ENCODE data around the gene TMEM184A.

TMEM184A gene

DNA sequence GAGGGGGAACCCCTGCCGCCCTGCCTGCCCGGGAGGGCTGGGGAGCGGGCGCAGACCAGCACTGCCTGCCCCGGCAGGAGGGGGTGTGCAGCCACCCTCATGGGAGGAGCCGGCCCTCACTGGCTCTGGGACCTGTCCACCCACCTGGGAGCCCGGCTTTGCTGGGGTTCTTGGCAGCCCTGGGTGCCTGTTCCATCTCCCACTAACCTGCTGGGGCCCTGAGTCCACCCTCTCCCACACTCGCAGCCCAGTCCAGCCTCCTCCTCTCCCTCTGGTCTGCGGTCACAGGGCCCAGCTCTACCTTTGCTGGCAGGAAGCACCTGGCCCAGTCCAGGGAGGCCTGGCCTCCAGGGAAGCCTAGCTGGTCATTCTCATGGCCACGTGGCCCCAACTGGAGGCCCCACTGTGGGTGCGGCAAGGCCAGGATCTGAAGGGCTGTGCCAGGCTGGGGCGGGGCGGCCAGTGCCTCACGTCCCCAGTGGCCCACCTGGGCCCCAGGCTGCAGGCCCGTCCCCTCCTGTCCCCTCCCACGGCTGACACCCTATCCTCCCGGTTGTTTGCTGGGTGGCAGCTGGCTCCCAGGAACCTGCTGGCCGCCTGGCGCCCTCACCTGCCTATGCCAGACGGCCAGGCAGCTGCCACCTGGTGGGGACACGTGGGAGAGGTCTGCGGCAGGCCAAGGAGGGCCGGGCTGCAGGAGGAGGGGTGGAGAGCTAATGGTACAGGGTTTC lies at the start of gene TMEM184A:
TSS of gene TMEM184A (minus strand) at position 393 of the 731 bp plus-strand sequence. CDS start 721 bp downstream, outside the sequence.
- no peak for DNase-seq

DNA sequence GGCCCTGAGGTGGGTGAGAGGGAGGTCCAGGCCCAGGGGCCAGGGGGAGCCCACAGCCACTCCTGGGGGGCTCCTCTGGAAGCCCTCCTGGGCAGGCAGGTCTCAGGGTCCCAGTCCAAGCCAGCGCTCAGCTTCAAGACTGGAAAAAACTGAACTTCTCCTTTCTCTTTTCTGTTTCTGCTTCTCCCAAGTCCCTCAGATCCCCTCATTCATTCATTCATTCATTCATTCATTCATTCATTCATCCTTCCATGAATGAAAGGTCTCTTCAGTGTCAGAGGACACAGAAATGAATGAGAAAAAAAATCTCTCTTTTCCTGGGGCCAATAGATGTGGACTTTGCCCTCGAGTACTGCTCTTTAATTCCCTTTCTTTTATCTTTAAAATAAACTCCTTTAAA lies 48.4 kb upstream of the TMEM184A start:
- DNase-seq: no peak

DNA sequence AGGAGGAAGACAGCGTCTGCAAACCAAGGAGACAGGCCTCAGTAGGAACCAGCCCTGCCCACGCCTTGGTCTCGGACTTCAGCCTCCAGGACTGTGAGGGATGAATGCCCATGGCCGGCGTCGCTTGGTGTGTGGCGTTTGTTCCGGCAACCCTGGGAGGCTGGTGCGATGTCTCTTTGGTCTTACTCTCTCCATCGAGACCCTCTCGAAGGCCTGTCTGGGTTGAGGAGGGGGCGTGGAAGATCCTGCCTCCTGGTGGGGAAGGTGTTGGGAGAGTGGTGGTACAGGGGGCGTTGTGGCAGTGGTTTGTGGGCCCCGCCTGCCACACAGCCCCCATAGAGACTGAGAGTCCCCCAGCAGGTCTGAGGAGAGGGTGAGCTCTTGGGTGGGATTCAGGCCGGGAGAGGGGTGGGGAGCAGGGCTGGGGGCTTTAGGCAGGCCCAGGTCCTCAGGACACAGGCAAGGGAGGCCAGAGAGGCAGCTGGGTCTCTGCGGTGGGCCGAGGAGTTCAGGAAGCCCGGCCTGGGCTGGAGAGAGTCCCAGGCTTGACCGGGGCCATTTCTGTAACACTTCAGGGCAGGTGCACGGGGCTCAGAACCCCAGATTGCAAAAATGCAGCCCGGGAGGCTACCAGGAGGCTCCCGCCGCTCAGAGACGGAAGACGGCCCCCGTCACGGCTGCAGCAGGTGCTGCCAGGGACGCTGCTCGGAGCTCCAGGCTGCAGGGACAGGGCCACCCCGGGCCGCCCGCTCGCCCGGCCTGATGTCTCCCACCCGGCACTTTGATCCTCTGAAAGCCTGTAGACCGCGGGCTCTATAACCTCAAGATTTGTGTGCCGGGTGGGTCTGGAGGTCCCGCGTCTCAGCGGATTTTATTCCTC lies 47.6 kb upstream of the TMEM184A start:
- no peak for DNase-seq

DNA sequence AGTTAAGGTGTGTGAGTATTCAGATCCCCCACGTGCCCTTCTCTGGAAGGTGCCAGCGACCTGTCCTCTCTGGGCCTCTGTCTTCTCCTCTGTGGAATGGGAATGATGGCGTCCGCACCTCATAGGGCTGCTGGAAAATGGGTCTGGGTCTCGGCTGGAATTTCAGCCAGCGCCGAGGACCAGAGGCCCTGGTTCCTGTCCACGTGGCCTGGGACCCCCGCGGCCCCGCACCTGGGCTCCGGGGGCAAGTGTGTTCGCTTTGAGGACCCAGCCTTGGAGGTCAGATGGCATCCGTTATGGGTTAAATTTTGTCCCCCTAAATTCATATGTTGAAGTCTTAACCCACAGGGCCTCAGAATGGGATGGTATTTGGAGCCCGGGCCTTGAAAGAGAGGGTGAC lies 46.4 kb upstream of the TMEM184A start:
- DNase-seq: no peak

DNA sequence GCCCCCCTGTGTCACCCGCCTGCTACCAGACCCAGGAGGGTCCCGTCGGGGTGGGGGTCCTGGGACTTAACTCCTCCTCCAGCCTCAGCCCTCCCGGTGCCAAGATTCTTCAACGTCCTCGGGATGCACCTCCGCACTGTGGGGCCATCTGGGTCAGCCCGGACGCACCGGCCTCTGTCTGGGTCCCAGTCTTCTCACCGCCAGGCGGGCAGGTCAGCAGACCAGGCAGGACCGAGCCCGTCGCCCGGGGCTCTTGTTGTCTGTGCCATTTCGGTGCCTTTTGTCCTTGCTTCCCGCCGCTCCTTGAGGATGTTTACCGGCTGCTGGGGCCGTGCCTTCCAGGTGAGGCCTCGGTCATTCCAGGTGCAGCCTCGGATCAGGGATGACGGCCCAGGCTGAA lies 46.0 kb upstream of the TMEM184A start:
- DNase-seq: no peak

DNA sequence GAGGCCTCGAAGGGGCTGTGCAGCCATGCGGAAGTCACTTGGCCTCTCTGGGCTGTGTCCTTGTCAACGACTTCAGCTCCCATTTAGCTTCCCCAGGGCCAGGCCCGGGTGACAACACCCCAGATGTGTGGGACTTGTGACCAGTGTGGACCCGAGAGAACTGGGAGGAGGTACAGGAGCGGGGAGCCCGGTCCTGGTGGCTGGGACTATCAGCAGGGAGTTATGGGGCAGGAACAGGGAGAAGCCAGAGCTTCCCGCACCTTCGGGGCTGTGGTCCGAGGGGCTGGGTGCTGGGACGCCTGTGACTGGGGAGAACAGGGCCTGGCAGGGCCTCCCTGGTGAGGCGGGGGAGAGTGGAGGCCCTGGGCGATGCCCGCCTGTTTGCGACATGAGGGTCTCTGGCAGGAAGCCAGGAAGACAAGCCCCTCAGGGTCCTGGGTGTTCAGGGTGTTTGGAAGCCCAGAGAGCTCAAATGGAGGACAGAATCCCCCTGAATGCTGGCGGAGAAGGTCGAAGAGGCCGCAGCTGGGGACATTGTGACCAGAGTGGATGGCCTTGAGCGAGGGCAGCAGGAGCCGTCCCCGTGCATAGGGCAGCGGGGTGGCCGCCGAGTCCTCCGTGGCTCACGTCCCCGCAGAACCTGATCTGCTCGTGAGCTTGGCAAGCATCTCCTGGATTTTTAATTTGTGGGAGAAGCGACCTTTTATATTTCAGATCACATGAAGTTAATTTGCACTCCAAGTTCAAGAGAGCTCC lies 43.8 kb upstream of the TMEM184A start:
- DNase-seq: no peak

DNA sequence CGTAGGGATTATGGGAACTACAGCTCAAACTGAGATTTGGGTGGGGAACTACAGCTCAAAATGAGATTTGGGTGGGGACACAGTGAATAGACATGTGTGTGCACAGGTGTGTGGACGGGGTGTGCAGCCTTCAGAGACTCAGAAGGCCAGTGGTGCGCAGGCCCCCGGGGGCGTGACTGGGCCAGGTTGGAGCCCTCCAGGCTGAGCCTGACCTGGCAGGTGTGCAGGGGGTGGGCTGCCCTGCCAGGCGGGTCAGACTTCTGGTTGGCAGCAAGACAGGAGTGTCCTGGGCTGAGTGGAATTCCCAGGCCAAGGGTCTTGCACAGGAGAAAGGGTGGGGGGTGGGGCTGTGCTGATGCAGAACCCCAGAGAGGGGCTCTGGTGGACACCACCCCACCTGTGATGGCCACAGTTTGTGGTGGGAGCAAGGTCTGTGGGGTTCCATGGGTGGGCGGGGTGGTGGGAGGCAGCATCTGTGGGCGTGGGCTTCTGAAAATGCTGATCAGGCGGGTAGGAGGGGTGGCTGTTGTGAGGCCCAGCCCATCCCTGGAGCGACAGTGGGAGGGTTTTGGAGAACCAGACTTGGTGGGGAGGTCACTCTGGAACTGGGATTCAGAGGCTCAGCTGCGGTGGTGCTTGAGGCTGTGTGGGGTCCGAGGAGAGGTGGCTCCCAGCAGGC lies 43.1 kb upstream of the TMEM184A start:
- no peak for DNase-seq

DNA sequence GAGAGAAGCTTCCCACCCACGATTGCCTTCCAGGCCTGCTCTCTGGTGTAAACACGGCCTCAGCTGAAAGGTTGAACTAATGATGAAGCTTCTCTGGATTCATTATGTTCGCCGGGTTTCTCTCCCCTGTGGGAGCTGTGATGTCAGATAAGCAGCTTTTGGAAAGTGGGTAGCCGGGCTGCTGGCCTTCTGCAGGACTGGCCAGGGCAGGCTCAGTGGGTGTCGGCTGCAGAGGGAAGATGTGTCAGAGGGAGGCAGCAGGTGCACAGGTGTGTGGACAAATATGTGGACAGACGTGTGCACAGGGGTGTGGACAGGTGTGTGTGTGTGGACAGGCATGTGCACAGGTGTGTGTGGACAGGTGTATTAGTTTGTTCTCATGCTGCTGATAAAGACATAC lies 42.3 kb upstream of the TMEM184A start:
- DNase-seq: no peak

DNA sequence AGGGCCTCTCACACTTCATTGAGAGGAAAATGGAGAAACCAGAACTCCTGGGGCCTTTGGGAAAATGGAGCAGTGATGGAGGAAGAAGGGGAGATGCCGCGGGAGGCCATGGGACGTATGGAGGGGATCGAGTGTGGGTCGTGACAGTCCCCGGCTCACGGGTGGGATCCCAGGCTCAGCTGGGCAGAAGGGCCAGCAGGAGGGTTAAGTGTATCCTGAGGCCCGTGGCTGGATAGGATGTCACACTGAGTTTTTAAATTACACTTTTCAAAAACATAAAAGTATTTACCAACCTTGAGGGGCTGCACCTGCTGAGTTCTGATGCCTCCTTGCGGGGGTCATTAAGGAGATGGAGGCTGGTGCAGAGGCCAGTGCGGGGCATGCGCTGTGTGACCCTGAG lies 41.8 kb upstream of the TMEM184A start:
- no peak for DNase-seq

DNA sequence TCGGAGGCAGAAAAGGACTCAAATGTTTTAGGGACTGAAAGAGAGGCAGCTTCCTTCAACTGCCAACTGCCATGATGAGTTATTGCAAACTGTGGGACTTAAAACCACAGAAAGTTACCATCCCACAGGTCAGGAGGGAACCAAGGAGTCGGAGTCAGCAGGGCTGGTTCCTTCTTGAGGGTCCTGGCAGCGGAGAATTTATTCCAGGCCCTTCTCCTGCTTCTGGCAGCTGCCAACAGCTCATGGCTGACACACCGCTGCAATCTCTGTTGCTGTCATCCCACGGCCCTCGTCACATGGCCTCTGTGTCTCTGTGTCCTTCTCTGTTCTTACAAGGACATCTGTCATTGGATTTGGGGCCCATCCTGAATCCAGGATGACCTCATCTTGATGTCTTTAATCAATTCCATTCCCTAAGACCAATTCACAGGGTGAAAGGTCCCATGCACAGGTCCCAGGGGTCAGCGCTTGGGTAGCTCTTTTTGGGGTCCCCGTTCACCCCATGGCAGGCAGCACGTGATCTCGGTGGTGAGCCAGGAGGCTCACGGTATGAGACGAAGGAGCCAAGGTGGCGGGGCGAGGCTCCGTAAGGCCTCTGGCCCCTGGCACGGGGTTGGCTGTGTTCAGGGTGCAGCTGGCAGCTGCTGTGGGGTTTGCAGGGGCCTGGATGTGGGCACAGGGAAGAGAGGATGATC lies 41.2 kb upstream of the TMEM184A start:
- no peak for DNase-seq

DNA sequence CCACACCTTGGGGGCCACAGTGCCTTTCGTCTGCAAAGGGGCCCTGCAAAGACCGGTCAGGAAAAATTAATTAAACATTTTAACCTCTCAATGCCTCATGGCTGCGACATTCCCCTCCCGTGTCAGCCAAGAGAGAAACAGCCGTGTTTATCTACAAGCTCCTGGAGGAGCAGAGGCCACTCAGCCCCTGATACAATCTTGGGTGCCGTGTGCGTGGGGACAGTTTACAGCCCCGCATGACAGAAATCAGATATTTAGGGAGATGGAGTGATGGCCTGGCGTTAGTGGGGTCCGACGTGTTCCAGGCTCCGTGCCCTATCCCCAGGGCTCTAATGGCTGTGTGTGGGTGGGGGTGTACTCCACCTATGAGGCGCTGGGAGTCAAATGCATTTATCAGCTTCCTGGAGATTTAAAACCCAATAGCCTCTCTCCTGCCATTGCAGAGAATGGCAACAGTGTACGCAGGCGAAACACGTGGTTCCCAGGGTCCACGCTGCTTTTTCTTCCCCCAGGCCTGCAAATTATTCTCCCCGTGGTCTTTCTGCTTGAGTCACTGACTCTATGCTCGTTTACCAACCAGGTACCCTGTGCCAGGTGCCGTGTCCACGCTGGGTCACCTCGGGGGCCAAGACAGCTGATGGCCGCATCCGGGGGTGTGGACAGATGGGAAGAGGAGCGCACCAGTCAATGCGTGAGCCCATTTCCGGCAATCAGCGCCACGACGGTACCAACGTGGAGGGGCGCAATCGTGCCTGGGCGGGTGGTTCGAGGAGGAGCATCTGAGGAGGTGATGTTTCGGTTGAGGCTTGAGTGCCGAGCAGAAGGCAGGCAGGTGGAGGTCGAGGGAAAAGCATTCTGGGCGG lies 40.4 kb upstream of the TMEM184A start:
- DNase-seq: no peak

DNA sequence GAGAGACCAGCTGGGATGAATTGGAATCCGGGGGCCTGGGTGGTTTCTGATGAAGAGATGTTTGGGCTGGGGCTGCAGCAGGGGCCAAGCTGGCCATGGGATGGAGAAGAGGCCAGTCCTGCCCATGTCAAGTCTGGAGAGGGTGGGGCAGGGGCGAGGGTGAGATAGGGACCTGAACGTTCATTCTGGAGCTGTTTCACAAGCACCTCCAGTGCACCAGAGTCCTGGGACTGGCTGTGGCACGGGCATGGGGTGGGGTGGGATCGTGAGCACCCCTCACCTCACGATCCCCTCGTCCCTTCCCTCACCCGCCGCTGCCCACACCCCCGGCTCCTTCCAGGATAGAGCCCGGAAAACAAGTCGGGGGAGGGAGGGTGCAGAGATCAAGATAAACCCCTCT lies 39.6 kb upstream of the TMEM184A start:
- no peak for DNase-seq

DNA sequence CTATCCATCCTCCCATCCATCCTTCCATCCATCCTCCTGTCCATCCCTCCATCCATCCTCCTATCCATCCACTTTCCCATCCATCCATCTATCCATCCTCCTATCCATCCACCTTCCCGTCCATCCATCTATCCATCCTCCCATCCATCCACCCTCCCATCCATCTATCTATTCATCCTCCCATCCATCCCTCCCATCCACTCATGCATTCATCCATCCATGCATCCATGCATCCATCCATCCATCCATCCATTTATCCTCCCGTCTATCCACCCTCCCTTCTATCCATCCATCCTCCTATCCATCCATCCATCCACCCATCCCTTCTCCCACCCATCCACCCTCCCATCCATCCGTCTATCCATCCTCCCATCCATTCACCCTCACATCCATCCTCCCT lies 39.0 kb upstream of the TMEM184A start:
- no peak for DNase-seq

DNA sequence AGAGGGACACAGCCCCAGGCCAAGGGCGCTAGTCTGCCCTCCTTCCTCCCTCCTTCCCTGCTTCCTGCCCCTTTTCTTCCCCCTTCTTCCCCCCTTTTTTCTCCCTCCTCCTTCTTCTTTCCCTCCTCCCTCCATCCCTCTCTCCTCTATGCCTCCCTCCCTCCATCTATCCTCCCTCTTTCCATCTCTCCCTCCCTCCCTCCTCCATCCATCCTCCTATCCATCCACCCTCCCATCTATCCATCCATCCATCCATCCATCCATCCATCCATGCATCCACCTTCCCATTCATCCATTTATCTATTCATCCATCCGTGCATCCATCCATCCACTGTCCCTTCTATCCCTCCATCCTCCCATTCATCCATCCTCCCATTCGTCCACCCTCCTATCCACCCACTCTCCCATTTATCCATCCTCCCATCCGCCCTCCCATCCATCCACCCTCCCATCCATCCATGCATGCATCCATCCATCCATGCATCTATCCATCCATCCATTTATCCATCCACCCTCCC lies 38.0 kb upstream of the TMEM184A start:
- no peak for DNase-seq

DNA sequence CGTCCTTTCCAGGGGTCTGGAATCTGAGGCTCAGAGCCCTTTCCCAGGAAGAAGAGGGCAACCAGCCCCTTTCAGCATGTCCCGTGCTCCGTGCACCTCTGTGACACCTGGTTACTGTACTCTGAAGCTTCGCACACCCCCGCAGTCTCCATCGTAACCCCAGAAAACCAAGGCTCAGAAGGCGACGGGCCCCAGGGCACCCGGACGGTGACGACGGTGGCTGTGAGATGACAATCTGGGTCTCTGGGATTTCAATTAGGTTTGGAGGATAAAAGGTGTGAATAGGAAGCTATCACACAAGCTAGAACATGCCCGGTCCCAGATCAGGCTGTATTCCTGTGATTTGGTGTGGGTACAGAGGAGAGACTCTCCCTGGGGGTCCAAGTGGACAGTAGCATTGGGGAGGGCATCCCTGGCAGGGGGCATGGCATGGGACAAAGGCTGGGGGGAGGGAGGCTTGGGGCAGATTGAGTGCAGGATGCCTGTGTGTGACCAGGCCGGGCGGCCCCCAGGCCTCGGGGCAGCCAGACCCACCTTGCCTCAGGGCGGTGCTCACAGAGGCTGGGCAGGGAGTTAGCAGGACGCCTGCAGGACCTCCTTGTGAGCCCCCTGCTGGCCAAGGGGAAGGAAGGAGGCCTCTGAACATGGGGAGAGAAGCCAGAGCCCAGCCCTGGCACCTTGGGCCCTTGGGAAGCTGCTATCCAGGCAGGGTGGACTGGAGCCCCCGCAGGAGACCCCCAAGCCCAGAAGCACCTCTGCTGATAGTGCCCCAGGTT lies 37.3 kb upstream of the TMEM184A start:
- no peak for DNase-seq

DNA sequence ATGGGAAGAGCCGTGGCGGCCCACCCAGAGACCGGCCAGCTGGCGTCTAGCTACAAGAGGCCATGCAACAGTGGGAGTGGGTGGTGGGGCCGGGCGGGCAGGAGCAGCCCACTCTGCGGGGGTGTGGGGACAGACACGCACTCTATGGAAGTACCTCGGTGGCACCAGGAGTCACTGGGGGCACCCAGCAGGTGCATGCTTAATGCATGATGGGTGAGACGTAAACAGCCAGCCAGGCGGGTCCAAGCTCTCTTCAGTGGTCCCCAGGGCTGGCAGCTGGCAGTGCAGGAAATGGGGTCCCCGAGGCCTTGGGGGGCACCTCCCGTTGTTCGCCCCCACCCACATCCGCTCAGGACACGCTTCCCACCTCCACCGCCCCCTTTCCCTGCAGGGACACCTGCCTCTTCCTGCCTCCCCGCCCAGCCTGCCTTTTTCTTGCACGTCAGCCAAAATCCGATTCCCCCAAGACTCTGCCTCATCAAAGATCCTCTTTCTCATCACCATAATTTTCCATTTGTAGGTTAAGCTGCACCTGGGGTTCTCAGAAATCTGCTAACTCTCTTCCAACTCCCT lies 36.4 kb upstream of the TMEM184A start:
- DNase-seq: no peak

DNA sequence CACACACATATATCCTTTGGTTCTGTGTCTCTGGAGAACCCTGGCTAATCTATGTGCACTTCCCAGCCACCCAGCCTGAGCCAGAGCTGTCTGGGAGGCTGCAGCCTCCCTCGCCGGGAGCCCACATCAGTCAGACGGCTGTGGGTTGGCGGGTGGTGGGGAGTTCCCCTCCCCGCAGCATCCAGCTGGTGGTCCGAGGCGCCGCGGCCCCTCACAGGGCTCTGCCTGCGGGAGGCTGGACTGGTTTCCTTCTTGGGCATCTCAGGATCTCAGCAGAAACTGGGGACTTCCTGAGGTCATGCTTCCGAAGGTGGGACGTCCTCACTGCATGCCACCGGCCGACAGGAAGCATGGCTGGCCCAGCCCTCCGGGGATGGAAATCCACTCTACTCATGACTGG lies 35.9 kb upstream of the TMEM184A start:
- peak; percentile 52 for DNase-seq

DNA sequence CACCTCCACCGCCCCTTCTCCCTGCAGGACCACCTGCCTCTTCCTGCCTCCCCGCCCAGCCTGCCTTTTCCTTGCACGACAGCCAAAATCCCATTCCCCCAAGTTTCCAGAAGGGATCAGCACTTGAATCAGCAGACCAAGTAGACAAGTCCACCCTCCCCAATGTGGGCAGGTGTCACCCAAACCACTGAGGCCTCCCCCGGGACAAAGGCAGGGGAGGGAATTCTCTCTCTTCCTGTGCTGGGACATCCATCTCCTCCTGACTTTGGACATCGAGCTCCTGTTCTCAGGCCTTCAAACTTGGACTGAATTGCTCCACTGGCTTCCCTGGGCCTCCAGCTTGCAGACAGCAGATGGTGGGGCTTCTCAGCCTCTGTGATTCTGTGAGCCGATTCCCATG lies 35.4 kb upstream of the TMEM184A start:
- no peak for DNase-seq

DNA sequence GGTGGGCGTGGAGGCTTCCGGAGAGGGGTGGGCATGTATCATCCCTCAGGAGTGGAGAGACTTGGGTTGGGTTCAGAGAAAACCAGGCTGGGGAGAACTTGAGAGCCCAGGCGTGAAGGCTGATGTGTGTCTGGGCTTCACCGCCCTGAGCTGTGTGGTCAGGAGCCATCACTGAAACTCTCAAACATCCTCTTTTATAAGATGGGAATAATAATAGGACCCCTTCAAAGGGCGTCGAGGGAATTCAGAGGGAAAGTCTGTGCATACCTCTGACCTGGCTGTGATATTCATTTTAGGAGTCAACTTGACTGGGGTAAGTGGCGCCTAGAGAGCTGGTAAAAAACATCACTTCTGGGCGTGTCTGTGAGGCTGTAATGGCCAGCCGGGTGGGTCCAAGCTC lies 34.9 kb upstream of the TMEM184A start:
- no peak for DNase-seq

DNA sequence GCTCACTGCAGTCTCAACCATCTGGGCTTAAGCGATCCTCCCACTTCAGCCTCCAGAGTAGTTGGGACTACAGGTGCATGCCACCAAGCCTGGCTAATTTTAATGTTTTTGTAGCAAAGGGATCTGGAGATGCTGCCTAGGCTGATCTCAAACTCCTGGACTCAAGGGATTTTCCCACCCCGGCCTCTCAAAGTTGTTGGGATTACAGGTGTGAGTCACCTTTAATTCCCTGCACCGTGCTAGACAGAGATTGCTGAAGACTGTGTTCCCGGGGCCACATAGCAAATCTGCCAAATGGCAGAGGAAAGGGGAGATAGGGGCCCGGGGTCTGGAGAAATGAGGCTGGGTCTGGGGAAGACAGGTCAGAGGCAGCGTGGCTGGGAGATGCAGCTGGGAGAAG lies 34.5 kb upstream of the TMEM184A start:
- no peak for DNase-seq
